ENCODE data around the gene MTMR3. TPM values are rescaled to one million over a fixed set of nuclear protein-coding genes. Genes with fewer than 3 reads are reported as not detected.

MTMR3 gene
- total RNA-seq, 2 donors from 2014 or later = 29.8 to 34.8 TPM

- intact Hi-C loops (cut with DNase I) = no loop called here
- no peak for DNase-seq
- no peak for ATAC-seq
Observed at GRCh38 chr22:30031764-30032455, 148.9 kb downstream of the MTMR3 start.

- ATAC-seq (no peak), DNase-seq (no peak)
- intact Hi-C loops (cut with DNase I) = no loop called here
Observed at GRCh38 chr22:30033137-30033536, 150.2 kb downstream of the MTMR3 start.

GRCh38 chr22:30033901-30034300, 150.9 kb downstream of the MTMR3 start:
- ATAC-seq = no peak
- intact Hi-C loops (cut with DNase I) = no loop called here
- DNase-seq = no peak

- peak in 1 of 2 donors; percentile 21 for ATAC-seq
- intact Hi-C loops (cut with DNase I) = no loop called here
Observed at GRCh38 chr22:30036656-30037055, 153.7 kb downstream of the MTMR3 start.

GRCh38 chr22:30038219-30038618, 155.2 kb downstream of the MTMR3 start:
- intact Hi-C loops (cut with DNase I) = no loop called here
- no peak for ATAC-seq
- DNase-seq = peak; percentile 48

More at GRCh38 chr22:30036656-30037055, 153.7 kb downstream of the MTMR3 start:
- no peak for DNase-seq

- DNase-seq (no peak), ATAC-seq (no peak)
- intact Hi-C loops (cut with DNase I) = no loop called here
Observed at GRCh38 chr22:30040499-30041260, 157.7 kb downstream of the MTMR3 start.

- intact Hi-C loops (cut with DNase I) = no loop called here
- DNase-seq (no peak), ATAC-seq (no peak)
Observed at GRCh38 chr22:30041475-30041874, 158.5 kb downstream of the MTMR3 start.

- DNase-seq = no peak
- intact Hi-C loops (cut with DNase I) = no loop called here
- ATAC-seq = no peak
Observed at GRCh38 chr22:30041881-30042280, 158.9 kb downstream of the MTMR3 start.

- ATAC-seq (no peak), DNase-seq (no peak)
- intact Hi-C loops (cut with DNase I) = no loop called here
Observed at GRCh38 chr22:30043161-30043560, 160.2 kb downstream of the MTMR3 start.

- ATAC-seq = peak in 1 of 2 donors; percentile 46
- intact Hi-C loops (cut with DNase I) = no loop called here
- no peak for DNase-seq
Observed at GRCh38 chr22:30044369-30044768, 161.4 kb downstream of the MTMR3 start.

- DNase-seq (no peak), ATAC-seq (no peak)
- intact Hi-C loops (cut with DNase I) = no loop called here
Observed at GRCh38 chr22:30044881-30045493, 162.0 kb downstream of the MTMR3 start.

- ATAC-seq (no peak), DNase-seq (no peak)
- intact Hi-C loops (cut with DNase I) = no loop called here
Observed at GRCh38 chr22:30045494-30045887, 162.5 kb downstream of the MTMR3 start.

GRCh38 chr22:30045901-30046715, 163.1 kb downstream of the MTMR3 start:
- DNase-seq (no peak), ATAC-seq (no peak)
- intact Hi-C loops (cut with DNase I) = no loop called here

- intact Hi-C loops (cut with DNase I) = no loop called here
- no peak for DNase-seq
- ATAC-seq = no peak
Observed at GRCh38 chr22:30046716-30047363, 163.9 kb downstream of the MTMR3 start.

GRCh38 chr22:30047364-30047738, 164.4 kb downstream of the MTMR3 start:
- intact Hi-C loops (cut with DNase I) = no loop called here
- DNase-seq (no peak), ATAC-seq (no peak)

- ATAC-seq (no peak), DNase-seq (no peak)
- intact Hi-C loops (cut with DNase I) = no loop called here
Observed at GRCh38 chr22:30048681-30049080, 165.7 kb downstream of the MTMR3 start.

GRCh38 chr22:30054067-30054763, 171.2 kb downstream of the MTMR3 start:
- ATAC-seq = no peak
- intact Hi-C loops (cut with DNase I) = no loop called here
- no peak for DNase-seq

GRCh38 chr22:30054764-30055069, 171.7 kb downstream of the MTMR3 start:
- no peak for ATAC-seq
- no peak for DNase-seq
- intact Hi-C loops (cut with DNase I) = no loop called here

- ATAC-seq (no peak), DNase-seq (no peak)
- intact Hi-C loops (cut with DNase I) = no loop called here
Observed at GRCh38 chr22:30056015-30056414, 173.0 kb downstream of the MTMR3 start.

Data from left cardiac atrium (tissue), 4 donors.